Psoas muscle (tissue), 8 donors: ENCODE results near the gene SH2B3. TPM values are rescaled to one million over a fixed set of nuclear protein-coding genes. Genes with fewer than 3 reads are reported as not detected.
A peak's percentile ranks its signal among the peaks of the same experiment; 100 is the strongest.

Experiments used
- ATAC-seq, 4 donors: fragments of 200-7000 bp; cut with Tn5 transposase; one replicate each; pipeline ENCODE4 v1.9.1; 2020; ENCODE audit warnings: moderate library complexity in 3 of 4, mild to moderate bottlenecking in 2 of 4
- DNase-seq, 2 donors: peaks; one replicate each; pipeline ENCODE4 v3.0.0-alpha.2; 2020
- H3K27ac ChIP-seq: fragments of 200-600 bp; one replicate; pipeline ENCODE4 v1.8.0; 2022
- H3K27me3 ChIP-seq, 3 donors: fragments of 200-600 bp in 1 of 3; one replicate each; pipeline versions ENCODE4 v1.6.1 to v1.8.0; 2013 to 2022; ENCODE audit warnings: low read length in 2 of 3, mild to moderate bottlenecking in 2 of 3, moderate library complexity in 1 of 3; ENCODE audit not compliant: insufficient read depth in 3 of 3
- H3K36me3 ChIP-seq, 2 donors: fragments of 200-600 bp in 1 of 2; one replicate each; pipeline versions ENCODE4 v1.6.1 to v1.8.0; 2013 to 2022; ENCODE audit warnings: low read depth in 1 of 2, mild to moderate bottlenecking in 1 of 2, moderate library complexity in 1 of 2; ENCODE audit not compliant: insufficient read depth in 1 of 2
- H3K4me1 ChIP-seq: fragments of 200-600 bp; one replicate; pipeline ENCODE4 v1.8.0; 2022
- H3K4me3 ChIP-seq: fragments of 200-600 bp; one replicate; pipeline ENCODE4 v1.8.0; 2022; ENCODE audit warnings: mild to moderate bottlenecking
- H3K9me3 ChIP-seq: fragments of 200-600 bp; one replicate; pipeline ENCODE4 v1.8.0; 2022
- WGBS, 3 donors: extraction: QIAGEN DNeasy Blood & Tissue Kit; methylation state at CpG; one replicate each; pipeline versions ENCODE4 v1.1.6 to v1.1.7; 2013; 5-methylcytosine and 5-hydroxymethylcytosine counted together
- intact Hi-C, 2 donors: fragments of 100-400 bp; cut with DNase I; formaldehyde crosslinking; loops; one replicate each; pipeline versions ENCODE4 v1.11.0 to v1.14.2; 2022
- polyA plus RNA-seq, 3 donors: library from polyadenylated mRNA; stranded (reverse); fragments of 200-250 nt; gene quantifications; one replicate each; pipeline ENCODE4 v1.2.3, GENCODE V29; 2013
- total RNA-seq, 4 donors: library from RNA; stranded (reverse); fragmentation: NEBNext Ultra II Directional in 2 of 4; extraction: Animal tissue kit (Norgen Biotek cat#: 25700) in 2 of 4; gene quantifications; one replicate each; pipeline versions ENCODE4 v1.2.1 to v1.2.4, GENCODE V29; 2021 to 2023
- TF ChIP-seq, protein P1 (sequence below): fragments of 200-600 bp; IDR thresholded peaks from one replicate; pipeline ENCODE4 v1.8.0; 2022; ENCODE audit warnings: antibody characterized with exemption
- donor health status: healthy with polysubstance abuse.
- donor health status: DM: no; HTN: no; CAD: no; lungs with moderate emphysema.
- donor health status: Bipolar disorder and iron deficiency.
- donor health status: healthy.
- donor health status: DM: yes; HTN: yes; CAD: no.
- donor health status: DM: no; HTN: no; CAD: no.
- donor health status: DM: no; HTN: no; CAD: no.
- donor health status: DM: yes; HTN: yes; CAD: no.

SH2B3 gene
- total and polyA plus RNA-seq, 7 donors: 4.4 to 25.0 (median 11.9) TPM

DNA sequence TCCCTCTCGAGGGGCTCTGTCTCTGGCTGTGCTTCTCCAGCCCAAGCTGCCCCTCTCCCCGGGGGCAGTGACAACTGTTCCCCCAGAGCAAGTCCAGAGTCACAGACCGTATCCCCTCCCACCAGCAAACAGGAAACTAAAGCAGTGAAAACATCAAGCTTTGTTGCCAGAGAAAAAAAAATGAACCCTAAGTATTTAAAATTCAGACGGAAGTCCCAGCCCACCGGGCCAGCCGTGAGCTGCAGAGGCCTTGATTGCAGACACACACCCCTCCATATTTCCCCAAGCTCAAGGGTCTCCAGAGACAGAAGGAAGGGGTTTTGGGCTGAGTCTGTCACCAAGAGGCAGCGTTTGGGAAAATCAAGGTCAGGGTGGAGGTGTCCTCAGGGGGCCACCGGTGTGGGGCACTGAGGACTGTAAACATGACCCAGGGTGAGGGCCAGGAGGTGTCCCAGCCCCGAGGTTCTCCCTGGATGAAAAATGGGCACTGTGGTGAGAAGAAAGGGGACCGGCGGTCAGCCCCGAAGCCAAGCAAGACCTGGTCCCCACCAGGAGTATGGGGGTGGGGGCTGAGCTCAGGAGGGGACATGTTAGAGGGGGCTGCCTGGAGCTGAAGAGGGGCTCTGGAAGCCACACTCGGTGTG lies 44.5 kb upstream of the SH2B3 start:
- Histone ChIP-seq H3K27ac (no peak overlapping the region), H3K4me3 (no peak overlapping the region), H3K4me1 (peaks cover 9% of the 10 kb centered on the region), H3K9me3 (no peaks in the 10 kb centered on the region), H3K27me3 (peaks cover 0 to 2% (median 2%) of the 10 kb centered on the region in 3 donors), H3K36me3 (peaks cover 4 to 17% of the 10 kb centered on the region in 2 donors)
- whole genome bisulfite sequencing, 3 donors: 58 to 65% (median 63%) methylated on average over 13 of the region's 13 CpGs
- intact Hi-C loops: no loop called here
- DNase-seq (no peak), ATAC-seq (no peak)
- TF ChIP-seq, protein P1, sequence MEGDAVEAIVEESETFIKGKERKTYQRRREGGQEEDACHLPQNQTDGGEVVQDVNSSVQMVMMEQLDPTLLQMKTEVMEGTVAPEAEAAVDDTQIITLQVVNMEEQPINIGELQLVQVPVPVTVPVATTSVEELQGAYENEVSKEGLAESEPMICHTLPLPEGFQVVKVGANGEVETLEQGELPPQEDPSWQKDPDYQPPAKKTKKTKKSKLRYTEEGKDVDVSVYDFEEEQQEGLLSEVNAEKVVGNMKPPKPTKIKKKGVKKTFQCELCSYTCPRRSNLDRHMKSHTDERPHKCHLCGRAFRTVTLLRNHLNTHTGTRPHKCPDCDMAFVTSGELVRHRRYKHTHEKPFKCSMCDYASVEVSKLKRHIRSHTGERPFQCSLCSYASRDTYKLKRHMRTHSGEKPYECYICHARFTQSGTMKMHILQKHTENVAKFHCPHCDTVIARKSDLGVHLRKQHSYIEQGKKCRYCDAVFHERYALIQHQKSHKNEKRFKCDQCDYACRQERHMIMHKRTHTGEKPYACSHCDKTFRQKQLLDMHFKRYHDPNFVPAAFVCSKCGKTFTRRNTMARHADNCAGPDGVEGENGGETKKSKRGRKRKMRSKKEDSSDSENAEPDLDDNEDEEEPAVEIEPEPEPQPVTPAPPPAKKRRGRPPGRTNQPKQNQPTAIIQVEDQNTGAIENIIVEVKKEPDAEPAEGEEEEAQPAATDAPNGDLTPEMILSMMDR: no peak

GRCh38 chr12:111361717-111362576 lies 43.8 kb upstream of the SH2B3 start:
- peaks cover 0 to 2% (median 2%) of the 10 kb centered on the region in 3 donors for H3K27me3 ChIP-seq
- intact Hi-C loops: no loop called here
- no peaks in the 10 kb centered on the region for H3K9me3 ChIP-seq
- H3K4me3 ChIP-seq: no peak overlapping the region
- TF ChIP-seq, protein P1: no peak
- peak in 2 of 4 donors; percentile 5 to 14 for ATAC-seq
- 65 to 69% (median 65%) methylated on average over 18 of the region's 18 CpGs for WGBS, 3 donors
- H3K36me3 ChIP-seq: peaks cover 4 to 17% of the 10 kb centered on the region in 2 donors
- no peak overlapping the region for H3K27ac ChIP-seq
- peak in 1 of 2 donors; percentile 54 for DNase-seq
- H3K4me1 ChIP-seq: peaks cover 9% of the 10 kb centered on the region

DNA sequence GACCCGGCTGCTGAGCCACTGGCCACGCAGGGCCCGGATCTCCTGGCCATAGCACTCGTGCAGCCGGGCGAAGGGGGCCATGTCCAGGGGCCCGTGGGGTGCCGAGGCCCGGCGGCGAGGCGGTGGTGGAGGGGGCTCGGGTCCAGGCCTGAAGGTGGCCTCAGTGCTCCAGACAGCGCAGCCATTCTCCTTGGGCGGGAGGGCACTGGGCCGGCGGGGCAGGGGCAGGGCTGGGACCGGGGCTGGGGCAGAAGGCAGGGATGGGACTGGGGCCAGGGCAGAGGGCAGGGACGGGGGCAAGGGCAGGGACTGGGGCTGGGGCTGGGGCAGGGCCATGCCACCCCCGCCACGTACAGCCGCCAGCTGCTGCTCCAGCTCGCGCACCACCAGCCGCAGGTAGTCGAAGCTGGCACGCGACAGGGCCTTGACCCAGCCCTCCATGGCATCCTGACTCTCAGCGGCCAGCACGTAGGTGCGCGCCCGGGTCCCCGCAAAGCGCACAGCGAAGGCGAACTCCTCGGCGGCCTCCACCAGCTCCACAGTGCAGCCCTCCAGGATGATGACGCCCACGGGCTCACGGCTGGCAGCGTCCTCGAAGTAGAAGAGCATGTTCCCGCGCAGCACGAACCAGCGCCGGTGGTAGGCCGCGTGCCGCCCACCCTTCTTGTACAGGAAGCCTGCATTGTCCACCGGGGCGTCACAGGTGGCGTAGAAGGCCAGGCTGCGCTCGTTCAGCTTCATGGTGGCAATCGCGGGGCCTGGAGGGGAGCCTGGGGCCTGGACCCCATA lies 42.8 kb upstream of the SH2B3 start:
- WGBS, 3 donors: 96% methylated on average over 51 to 59 of the region's 59 CpGs
- no peak overlapping the region for H3K27ac ChIP-seq
- TF ChIP-seq, protein P1: no peak
- peaks cover 0 to 2% (median under 1%) of the 10 kb centered on the region in 3 donors for H3K27me3 ChIP-seq
- peaks cover 14% of the 10 kb centered on the region for H3K4me1 ChIP-seq
- no peak overlapping the region for H3K4me3 ChIP-seq
- peaks cover 4 to 17% of the 10 kb centered on the region in 2 donors for H3K36me3 ChIP-seq
- no peaks in the 10 kb centered on the region for H3K9me3 ChIP-seq
- intact Hi-C loops: no loop called here
- DNase-seq (no peak), ATAC-seq (peak in 1 of 4 donors; percentile 11)

GRCh38 chr12:111363578-111363977 lies 42.1 kb upstream of the SH2B3 start:
- WGBS, 3 donors: 78 to 91% (median 86%) methylated on average over 3 of the region's 3 CpGs
- intact Hi-C loops: no loop called here
- peaks cover 4 to 17% of the 10 kb centered on the region in 2 donors for H3K36me3 ChIP-seq
- peaks cover 18% of the 10 kb centered on the region for H3K4me1 ChIP-seq
- peaks cover 0 to 1% (median 0%) of the 10 kb centered on the region in 3 donors for H3K27me3 ChIP-seq
- TF ChIP-seq, protein P1: no peak
- H3K9me3 ChIP-seq: no peaks in the 10 kb centered on the region
- no peak overlapping the region for H3K4me3 ChIP-seq
- no peak overlapping the region for H3K27ac ChIP-seq
- peak in 1 of 4 donors; percentile 35 for ATAC-seq
- DNase-seq: no peak
